GM19324 (cell line): ENCODE measurements around the gene RAB7B.
A peak's percentile ranks its signal among the peaks of the same experiment; 100 is the strongest.
"Not testable (repeated sequence)": the region's sequence is repeated elsewhere in the genome, so short reads cannot be mapped to it uniquely, and the experiment has no call there.

ENCODE experiments used
- ATAC-seq: cut with Tn5 transposase; IDR thresholded peaks from one replicate; pipeline ENCODE4 v1.9.1; 2021; ENCODE audit warnings: mild to moderate bottlenecking, moderate library complexity; ENCODE audit not compliant: unreplicated experiment, low FRiP score

The RAB7B gene, protein sequence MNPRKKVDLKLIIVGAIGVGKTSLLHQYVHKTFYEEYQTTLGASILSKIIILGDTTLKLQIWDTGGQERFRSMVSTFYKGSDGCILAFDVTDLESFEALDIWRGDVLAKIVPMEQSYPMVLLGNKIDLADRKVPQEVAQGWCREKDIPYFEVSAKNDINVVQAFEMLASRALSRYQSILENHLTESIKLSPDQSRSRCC

DNA sequence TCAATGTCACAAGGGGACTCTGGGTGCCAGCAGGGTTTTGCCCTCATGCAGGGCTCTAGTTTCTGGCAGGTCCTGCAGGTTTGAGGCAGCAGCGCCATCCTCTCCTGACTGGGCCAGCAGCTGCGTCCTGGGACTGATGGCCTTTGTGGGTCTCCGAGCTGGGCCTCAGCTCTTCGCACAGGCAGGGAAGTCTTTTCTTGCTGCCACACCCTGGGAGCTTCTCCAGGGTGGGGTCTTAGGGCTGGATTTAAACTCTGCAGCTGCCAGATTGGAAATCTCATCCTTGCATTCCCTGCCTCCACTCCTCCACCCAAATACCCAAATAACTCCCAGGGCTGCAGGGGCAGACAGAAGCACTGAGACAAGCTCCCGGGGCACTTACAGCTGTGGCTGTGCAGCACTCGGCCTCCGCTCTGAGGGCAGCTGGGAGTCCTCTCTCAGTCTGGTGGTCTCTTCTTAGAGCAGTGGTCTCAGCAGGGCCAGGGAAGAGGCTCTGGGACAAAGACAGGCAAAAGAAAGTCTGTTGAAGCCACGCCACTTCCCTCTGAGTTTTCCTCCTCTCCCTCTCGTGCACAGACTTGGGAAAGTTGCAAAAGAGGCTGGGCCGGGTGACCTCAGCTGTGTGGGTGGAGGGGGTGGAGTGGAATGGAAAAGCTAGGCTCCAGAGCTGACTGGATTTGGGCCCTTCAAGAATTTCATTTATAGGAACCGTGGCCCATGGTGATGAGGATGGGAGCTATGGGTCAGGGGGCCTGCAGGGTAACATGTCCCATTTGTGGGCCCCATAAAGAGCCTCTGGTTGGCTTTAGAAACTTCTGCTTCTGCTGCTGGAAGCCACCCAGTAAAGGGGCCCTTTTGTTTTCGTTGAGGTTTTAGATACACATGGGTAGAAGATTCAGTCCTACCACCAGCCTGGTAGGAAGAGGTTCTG, at the start of gene RAB7B:
TSS of gene RAB7B (minus strand) at position 525 of the 931 bp plus-strand sequence. CDS start 9,260 bp downstream, outside the sequence.
- ATAC-seq, result no peak

DNA sequence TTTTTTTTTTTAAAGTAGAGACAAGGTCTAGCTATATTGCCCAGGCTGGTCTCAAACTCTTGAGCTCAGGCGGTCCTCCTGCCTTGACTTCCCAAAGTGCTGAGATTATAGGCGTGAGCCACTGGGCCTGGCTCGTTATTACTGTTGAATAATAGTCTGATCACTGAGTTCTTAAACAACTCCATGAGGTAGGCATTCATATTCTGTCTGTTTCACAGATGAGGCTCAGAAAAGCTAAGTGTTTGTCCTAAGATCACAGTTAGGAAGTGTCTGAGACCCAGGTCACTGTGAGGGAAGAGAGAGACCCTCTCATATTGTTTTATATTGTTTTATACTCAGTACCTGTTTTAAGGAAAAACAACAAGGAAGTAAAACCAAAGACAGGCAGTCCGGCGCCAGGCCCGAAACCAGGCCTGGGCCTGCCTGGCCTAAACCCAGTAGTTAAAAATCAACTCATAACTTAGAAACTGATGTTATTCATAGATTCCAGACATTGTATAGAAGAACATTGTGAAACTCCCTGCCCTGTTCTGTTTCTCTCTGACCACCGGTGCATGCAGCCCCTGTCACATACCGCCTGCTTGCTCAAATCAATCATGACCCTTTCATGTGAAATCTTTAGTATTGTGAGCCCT, 49.2 kb upstream of the RAB7B start:
- not testable (repeated sequence) for ATAC-seq

DNA sequence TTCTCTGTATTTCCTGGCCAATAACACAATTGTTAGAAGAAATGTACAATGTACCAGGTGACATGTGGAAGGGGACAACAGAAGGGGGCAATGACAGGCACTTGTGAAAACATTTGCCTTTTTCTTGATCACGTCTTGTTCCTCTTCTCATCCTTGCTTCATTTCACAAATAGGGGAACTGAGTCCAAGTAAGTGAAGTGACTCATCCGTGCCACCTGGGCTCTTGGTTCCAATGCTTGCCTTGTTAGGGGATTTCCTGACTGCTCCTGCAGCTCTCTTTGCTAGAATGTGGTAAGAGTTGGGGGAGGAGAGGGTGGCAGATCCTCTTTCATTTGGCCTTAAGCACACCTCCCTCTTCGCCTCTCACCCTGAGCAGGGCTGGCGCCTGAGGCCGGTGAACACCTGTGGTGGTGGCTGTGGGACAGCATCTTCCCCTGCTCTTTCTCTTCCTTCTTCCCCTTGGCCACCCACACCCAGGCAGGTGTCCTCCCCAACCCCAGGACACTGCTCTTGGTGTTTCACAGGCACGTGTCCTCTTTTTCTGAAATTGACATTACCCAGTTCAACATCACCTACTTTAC, 47.5 kb upstream of the RAB7B start:
- peak; percentile 89 for ATAC-seq

DNA sequence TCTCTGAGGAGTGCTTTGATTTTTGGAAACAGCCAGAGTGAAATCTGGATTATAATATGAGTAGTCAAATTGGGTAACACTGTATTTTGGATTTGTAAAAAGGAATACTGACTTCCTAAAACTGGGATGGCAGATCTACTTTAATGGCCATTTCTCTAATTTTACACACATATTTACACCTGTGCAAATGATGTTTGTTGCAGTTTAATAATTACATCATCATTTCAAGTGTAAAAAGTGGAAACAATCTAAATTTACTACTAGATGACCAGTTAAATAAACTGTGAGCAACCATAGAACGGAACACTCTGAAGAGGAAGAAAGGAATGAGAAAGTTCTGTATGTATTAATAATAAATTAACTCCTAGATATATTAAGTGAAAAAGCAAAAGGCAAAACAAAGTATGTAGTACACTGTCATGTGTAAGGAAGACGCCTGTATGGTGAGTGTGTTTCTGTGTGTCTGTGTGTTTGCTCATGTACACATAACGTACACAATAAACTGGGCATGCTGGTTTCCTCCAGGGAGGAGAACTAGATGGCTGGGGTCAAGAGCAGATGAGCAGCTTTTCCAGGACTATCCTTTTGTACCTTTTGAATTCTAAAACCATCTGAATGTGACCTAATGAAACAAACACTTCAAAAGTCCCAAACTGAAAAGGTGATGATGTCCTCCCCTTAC, 46.9 kb upstream of the RAB7B start:
- ATAC-seq, result no peak

DNA sequence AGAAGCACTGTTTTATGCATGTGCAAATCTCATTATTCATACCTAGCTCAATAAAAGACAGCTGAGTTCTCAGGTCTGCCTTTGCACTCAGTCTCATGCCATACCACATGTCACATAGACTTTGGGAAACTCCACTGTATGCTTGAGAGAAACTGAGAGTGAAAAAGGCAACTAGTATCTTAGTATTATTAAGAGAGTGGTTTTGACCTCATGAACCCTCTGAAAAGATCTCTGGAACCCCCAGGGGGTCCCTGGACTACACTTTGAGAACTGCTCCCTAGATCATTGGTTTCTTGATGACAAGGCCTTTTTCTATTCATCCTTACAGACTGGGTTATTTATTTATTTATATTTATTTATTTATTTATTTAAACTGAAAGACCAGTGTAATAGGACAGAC, 46.1 kb upstream of the RAB7B start:
- ATAC-seq, result no peak

DNA sequence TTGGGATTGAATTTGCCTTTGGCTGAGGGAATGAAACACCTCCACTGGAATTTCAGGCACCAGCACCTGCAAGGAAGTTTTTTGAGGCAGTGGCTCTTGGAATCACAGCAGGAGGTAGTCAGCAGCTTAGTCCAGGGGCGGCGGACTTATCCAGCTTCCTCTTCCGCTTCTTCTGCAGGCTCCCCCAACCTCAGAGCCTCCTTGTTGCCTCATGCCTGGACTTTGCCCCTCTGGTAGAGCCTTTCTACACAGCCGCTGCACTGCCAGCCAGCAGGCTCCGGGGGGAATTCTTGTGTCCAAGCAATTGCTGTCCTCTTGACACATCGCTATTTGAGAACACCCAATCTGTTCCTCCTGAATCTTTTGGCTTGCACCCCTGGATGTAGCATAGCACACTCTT, 45.4 kb upstream of the RAB7B start:
- no peak for ATAC-seq

DNA sequence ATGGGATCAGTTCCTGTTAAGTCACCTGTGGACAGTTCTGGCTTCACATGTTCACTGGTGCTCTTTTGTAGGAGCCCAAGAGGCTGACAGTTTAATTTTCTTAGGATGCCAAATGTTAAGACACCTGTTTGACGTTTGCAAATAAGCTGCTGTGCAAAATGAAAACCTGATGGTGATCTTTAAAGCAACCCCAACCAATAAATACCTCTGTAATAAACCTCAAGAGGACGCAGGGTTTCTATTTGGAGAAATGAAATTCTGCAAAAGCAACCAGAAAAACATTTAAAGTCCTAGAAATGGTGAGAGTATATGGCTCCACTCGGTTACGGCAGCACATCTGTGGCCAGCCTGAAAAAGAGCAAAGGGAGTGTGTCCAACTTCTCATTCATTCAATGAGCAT, 44.1 kb upstream of the RAB7B start:
- no peak for ATAC-seq

DNA sequence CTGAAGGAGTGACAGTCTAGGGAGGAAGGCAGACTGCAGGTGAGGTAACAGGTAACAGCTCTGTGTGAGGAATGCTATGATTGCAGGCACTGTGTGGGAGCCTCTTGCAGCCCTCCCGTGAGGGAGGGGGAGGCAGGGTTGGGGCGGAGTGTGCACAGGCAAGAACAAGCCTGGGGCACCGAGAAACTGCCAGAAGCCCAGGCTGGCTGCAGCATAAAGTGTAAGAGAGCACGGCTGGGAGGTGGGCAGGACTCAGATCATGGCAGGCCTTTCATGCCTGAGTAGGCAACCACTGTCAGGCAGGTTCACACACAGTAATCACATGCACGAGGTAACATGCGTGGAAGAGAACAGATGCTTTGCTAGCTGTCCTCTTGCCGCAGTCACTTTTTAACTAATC, 38.4 kb upstream of the RAB7B start:
- ATAC-seq, result peak; percentile 84

DNA sequence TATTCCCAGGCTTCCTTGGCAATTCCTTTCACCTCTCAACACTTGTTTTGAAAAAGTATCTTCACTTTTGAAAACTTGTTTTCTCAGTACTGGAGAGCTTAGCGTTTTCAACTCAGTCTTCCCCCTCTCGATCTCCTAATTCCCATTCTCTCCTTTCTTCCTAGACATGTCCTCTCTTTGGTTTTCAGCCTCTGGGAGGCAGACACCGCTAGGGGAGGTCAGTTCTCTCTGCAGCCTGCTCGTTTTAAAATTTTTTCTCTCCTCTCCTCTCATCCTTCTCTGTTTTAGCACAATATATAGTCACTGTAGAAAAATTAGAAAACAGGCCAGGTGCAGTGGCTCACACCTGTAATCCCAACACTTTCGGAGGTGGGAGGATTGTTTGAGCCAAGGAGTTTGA, 37.1 kb upstream of the RAB7B start:
- no peak for ATAC-seq

DNA sequence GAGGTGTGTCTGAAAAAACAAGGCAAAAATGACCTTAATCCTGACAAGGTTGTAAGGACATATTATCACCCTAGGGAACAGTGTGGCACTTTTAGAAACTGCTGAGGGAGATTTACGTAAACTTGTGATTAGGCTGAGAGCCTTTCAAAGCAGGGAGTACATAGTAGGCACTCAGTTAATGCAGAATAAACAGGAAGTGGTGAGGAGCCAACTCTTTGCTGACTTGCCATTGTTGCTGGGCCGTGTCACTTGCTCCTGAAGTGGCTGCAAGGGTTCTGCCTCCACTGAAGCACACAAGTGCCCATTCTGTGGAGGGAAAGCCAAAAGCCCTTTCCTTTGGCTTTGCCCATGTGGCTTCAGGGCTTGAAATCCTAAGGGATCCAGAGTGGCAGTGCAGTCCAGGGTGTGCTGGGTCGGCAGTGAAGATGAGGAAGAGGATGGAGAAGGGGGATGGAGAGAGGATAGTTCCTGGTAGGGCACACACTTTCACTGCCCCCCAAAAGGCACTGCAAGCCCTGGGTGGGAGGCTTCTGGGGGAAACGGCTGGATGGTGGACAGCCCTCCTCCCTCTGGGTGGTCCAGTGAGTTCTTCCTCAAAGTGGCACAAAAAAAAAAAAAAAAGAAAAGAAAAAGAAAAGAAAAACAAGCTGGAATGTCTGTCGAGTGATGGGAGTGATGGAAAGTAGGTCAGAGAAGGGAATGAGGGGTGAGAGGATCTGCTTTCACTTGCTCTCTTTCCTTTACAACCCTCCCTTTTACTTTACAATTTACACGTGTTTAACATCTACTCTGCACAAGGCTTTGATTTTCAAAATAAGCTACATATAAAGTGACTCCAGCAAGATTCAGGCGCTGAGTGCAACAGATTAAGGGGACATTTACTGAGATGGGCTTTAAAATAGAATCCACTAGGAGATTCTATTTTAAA, 36.1 kb upstream of the RAB7B start:
- no peak for ATAC-seq

DNA sequence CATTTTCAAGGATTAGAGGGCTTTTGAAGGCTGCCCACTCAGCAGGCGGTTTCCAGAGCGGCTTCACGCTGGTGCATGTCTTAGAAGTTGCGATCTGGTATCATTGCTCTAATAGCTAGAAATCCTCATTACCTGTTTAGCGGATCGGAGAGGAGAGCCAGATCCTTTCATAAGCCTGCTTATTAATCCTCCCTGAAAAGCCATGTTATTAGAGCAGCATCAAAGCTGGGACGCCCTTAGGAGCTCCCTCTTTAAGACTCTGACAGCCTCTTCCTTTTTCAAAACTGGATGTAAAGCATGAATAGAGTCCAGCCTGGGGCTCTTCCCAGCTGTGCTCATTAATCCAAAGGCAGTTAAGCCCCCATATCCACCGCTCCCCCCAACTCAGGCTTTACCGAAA, 34.4 kb upstream of the RAB7B start:
- ATAC-seq, result no peak

DNA sequence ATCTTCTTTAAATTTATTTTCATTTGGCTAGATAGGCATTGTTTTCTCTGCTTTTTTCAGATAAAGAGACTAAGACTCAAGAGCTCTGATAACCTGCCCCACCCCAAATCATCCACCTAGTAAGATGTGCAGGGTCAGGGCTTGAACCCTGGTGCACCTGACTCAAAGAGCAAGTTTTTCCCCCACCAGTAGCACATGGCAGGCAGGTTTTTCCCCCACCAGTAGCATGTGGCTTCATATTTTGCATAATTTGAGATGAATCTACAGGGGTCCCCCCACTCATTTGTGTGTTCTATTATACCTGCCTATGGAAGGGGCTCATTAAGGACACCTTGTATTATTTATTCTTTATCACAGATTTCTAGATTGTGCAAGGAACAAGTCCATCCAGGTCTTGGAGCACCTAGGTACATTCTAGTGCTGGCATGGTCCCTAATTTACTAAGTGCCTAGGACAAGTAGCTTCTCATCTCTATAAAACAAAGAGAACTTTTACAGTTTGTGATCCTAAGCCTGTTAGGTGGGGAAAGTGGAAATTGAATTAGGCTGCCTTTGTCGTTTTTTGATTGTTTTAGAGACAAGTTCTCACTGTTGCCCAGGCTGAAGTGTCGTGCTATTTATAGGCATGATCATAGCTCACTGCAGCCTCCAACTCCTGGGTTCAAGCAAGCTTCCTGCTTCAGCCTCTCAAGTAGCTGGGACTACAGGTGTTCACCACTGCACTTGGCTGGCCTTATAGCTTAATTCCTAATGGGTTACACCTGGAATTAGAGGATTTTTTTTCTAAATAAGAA, 33.7 kb upstream of the RAB7B start:
- no peak for ATAC-seq

DNA sequence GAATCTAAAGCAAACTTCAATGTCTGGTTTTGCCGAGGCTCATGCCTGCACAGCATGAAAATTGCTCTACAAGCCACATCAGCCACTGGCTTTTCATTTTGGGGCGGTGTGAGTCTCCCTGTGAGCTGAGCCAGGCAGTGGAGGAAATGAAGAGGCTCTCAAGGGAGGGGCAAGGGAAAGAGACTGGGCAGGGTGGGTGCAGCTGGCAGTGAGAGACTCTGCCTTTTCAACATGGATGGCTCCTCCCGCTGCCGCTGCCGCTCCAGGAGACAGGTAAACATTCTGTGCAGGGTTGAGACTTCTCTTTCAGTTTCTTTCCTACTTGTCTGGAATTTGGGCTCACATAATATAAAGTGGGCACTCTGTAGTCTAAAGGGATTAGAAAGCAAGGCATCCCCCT, 31.8 kb upstream of the RAB7B start:
- ATAC-seq, result peak; percentile 63

DNA sequence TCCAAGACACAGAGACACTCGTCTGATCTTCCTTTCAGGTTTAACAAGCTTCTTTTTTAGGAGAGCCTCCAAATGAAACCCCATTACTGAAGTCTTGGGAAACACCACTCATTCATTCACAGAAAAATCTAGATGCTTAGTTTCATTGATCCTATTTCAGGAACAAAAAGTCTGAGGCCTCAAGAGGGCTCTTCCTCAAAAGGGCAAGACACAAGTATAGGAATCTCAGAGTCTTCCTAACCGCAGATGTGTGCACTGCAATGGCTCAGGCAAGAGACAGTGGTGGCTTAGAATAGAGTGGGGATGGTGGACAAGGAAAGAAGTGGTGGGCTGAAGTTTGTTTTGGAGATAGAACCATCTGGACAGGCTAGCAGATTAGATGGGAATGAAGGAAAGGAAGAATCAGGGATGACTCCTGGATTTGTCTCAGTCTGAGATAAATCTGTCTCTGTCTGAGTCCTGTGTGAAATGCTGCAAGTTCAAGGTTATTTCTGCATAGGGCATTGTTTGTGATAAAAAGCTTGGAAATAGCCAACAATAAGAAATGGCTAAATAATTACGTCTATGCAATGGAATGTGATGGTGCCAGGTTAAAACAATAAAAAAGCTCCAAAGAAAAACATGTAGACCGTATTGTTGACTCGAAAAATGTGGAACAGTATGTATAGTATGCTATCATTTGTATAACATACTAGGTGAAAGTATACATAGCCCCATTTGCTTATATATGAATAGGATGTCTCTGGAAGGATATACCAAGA, 29.4 kb upstream of the RAB7B start:
- no peak for ATAC-seq

DNA sequence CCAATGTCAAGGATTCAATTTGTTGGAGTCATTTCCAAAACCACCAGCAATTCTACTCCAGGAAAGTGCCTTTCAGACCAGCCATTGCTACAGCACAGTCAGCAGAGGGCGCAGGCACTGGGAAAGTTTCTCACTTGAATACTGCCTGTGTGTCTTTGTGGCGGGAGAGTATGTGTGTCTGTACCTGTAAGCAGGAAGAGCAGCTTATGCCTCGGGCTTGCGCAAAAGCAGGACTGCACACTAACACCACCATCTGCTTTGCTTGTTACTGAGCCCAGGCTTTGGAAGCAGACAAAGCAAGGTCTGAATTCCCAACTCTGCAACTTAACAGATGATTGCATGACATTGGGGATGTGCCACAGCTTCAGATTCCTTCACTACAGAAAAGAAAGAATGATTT, 27.5 kb upstream of the RAB7B start:
- ATAC-seq, result no peak

DNA sequence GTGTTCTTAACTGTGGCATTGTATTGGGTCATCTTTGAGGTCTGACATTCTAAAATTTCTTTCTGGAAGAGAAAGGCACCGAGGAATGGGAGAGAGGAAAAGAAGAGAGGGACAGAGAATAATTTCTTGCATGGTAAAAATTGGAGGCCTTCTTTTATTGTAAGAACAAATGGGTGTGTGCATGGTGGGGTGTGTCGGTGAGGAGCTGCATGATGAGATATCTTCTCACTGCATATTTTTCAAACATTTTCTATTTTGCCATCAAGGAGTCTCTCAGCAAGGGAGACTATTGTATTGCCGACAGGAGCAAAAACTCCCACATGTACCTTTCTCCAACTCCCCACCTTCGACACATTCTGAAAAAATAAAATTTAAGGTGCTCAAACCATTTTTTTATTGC, 27.0 kb upstream of the RAB7B start:
- no peak for ATAC-seq

DNA sequence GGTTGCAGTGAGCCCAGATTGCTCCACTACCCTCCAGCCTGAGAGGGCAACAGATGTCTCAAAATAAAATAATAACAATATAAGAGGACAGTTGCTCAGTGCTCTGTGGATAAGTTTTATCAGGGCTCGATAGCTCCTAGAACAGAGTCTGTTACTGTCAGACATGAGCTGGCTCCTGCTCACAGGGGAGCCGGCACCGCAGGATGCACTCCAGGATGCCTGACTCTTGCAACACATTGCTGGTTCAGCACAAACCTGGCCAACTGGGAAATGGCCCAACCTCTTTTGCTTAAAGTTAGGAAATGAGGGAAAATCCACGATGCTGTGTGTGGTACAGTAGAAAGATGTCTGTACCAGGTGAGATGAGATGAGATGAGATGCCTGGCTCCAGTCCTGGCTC, 26.3 kb upstream of the RAB7B start:
- ATAC-seq, result no peak

DNA sequence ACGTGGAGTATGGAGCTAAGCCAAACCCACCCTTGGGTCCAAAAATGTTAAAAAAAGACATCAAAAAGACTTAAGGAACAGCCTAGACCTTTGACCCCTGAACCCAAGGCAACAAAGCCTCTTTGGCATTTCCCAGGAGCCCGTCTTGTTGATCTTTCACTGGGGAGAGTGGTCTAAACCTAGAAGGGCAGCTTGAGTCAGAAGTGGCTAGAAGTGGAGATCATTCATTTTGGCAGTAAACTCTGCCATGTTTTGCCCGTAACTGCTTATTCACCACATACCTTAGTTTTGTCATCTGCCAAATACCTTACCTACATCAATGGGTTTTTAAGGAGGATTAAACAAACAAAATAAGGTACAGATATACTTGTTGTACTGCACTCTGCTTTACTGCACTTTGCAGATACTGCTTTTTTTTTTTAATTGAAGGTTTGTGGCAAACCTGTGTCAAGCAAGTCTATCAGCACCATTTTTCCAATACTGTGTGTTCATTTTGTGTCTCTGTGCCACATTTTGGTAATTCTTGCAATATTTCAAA, 22.2 kb upstream of the RAB7B start:
- ATAC-seq, result no peak
